Immature natural killer cell (primary cell): ENCODE measurements around the gene BCR. TPM values are rescaled to one million over a fixed set of nuclear protein-coding genes. Genes with fewer than 3 reads are reported as not detected.
"Not testable (repeated sequence)": the region's sequence is repeated elsewhere in the genome, so short reads cannot be mapped to it uniquely, and the experiment has no call there.

Experiments used
- DNase-seq, 3 donors: peaks; one replicate each; pipeline ENCODE4 v3.0.0; 2022; ENCODE audit warnings: mixed read lengths in 1 of 3
- H3K27ac Mint-ChIP-seq, 6 donors: one replicate each; pipeline ENCODE4 v1.8.0; 2020; ENCODE audit warnings: mixed read lengths in 6 of 6, mild to moderate bottlenecking in 5 of 6, inconsistent platforms in 4 of 6, moderate library complexity in 3 of 6
- H3K27me3 Mint-ChIP-seq, 3 donors: one replicate each; pipeline ENCODE4 v1.8.0; 2020 to 2021; ENCODE audit warnings: low read depth in 3 of 3, mild to moderate bottlenecking in 3 of 3, mixed read lengths in 3 of 3, moderate library complexity in 3 of 3, inconsistent platforms in 1 of 3
- H3K36me3 Mint-ChIP-seq, 3 donors: one replicate each; pipeline ENCODE4 v1.8.0; 2020; ENCODE audit warnings: mixed read lengths in 3 of 3, inconsistent platforms in 2 of 3, mild to moderate bottlenecking in 2 of 3
- H3K4me1 Mint-ChIP-seq, 2 donors: one replicate each; pipeline ENCODE4 v1.8.0; 2020; ENCODE audit warnings: inconsistent platforms in 2 of 2, mild to moderate bottlenecking in 2 of 2, mixed read lengths in 2 of 2, moderate library complexity in 1 of 2
- H3K4me3 Mint-ChIP-seq, 5 donors: one replicate each; pipeline ENCODE4 v1.8.0; 2020; ENCODE audit warnings: mild to moderate bottlenecking in 5 of 5, mixed read lengths in 5 of 5, inconsistent platforms in 3 of 5, moderate library complexity in 3 of 5
- H3K9me3 Mint-ChIP-seq, 6 donors: one replicate each; pipeline ENCODE4 v1.8.0; 2020; ENCODE audit warnings: mild to moderate bottlenecking in 6 of 6, mixed read lengths in 6 of 6, inconsistent platforms in 4 of 6, moderate library complexity in 3 of 6
- polyA plus RNA-seq, 3 donors: library from polyadenylated mRNA; unstranded; fragments of 300-500 nt; fragmentation: Illumina TruSeq; gene quantifications; one replicate each; pipeline ENCODE4 v1.2.3, GENCODE V29; 2021

BCR gene
- polyA plus RNA-seq, 3 donors from 2014 or later: 4.1 to 12.5 (median 5.6) TPM

- Mint-ChIP-seq H3K4me3 (no peak overlapping the region), H3K27me3 (peaks cover 5 to 24% (median 9%) of the 10 kb centered on the region in 3 donors), H3K36me3 (peaks cover 19 to 48% (median 25%) of the 10 kb centered on the region in 3 donors), H3K27ac (peak overlapping the region in 1 of 6 donors; percentile 16), H3K9me3 (no peaks in the 10 kb centered on the region), H3K4me1 (no peaks in the 10 kb centered on the region)
- DNase-seq: no peak
Observed at GRCh38 chr22:23294221-23294620, 113.9 kb downstream of the BCR start.

DNA sequence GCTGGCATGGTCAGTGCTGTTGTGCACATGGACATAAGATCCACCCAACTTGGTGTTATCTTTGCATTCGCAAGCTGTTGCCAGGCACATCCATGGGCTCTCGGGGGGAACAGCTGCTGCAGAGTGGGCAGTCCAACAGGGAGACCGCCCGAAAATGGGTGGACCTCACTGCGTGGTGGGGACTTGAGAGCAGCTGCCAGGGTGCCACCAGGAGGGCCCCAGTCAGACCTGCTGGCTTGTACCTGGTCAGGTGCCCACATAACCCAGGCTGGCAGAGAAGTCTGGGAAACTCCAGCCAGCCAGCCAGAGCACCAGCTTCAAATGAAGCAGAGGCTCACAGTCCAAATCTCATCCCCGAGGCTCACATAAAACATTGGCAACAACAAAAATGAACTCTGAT is 120.2 kb downstream of the BCR start:
- peaks cover 16 to 29% (median 20%) of the 10 kb centered on the region in 3 donors for H3K36me3 Mint-ChIP-seq
- H3K9me3 Mint-ChIP-seq: no peaks in the 10 kb centered on the region
- no peak for DNase-seq
- no peak overlapping the region for H3K4me3 Mint-ChIP-seq
- peaks cover 4 to 9% (median 7%) of the 10 kb centered on the region in 3 donors for H3K27me3 Mint-ChIP-seq
- peak overlapping the region in 1 of 6 donors; percentile 40 for H3K27ac Mint-ChIP-seq
- peaks cover 2 to 13% of the 10 kb centered on the region in 2 donors for H3K4me1 Mint-ChIP-seq

DNA sequence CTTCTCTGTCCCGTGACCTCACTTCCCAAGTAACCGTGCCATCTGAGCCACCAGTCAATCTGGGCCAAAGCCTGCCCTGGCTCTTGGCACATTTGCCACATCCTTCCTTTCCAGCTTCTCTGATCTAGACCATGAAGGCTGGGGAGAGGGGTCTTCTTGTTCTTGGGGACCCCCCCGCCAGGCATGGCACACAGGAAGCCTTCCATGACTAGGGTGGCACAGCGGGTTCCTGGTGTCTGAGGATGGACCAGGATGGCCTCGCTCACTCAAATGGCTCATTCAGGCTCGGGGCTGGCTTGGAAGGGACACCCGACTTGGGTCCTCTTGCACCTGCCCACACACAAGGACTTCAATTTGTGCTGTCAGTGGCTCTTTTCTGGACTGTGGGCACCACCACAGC is 121.3 kb downstream of the BCR start:
- no peak for DNase-seq
- H3K9me3 Mint-ChIP-seq: no peaks in the 10 kb centered on the region
- no peak overlapping the region for H3K4me3 Mint-ChIP-seq
- H3K27me3 Mint-ChIP-seq: peaks cover 4 to 11% (median 7%) of the 10 kb centered on the region in 3 donors
- H3K27ac Mint-ChIP-seq: peak overlapping the region in 1 of 6 donors; percentile 32
- H3K36me3 Mint-ChIP-seq: peaks cover 15 to 29% (median 20%) of the 10 kb centered on the region in 3 donors
- H3K4me1 Mint-ChIP-seq: peaks cover 2 to 13% of the 10 kb centered on the region in 2 donors

GRCh38 chr22:23302171-23303002 is 122.1 kb downstream of the BCR start:
- DNase-seq: no peak
- Mint-ChIP-seq H3K4me3 (no peak overlapping the region), H3K4me1 (peaks cover 2 to 13% of the 10 kb centered on the region in 2 donors), H3K9me3 (no peaks in the 10 kb centered on the region), H3K27me3 (peaks cover 4 to 10% (median 8%) of the 10 kb centered on the region in 3 donors), H3K27ac (no peak overlapping the region), H3K36me3 (peaks cover 12 to 29% (median 17%) of the 10 kb centered on the region in 3 donors)

DNA sequence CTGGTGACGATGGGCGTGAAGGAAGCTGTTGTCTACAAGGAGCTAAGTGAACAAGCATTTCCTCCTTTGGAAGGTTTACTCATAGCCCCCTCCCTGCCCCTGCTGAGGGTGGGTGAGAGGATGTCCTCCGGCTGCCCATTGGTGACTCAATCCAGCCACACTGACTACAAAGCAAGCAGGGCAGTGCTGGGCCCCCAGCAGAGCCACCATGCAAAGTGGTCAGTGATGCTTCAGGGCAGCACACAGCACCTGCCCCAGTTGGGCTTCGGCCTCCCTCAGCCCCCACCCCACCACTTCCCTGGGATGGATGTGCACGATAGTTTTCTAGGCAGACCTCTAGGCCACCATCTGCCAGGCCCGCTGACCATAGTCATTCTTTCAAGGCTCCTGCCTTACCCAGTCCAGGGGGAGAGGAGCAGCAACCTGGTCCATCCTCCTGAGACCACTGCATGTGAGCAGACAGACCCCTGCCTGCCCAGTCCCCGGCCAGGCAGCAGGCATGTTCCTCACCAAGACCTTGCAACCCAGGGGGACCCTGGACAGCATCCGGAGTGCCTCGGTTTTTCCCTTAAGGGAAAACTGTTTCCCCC is 125.1 kb downstream of the BCR start:
- Mint-ChIP-seq H3K9me3 (no peaks in the 10 kb centered on the region), H3K36me3 (peaks cover 9 to 13% (median 12%) of the 10 kb centered on the region in 3 donors), H3K4me3 (no peak overlapping the region), H3K27me3 (peaks cover 8 to 12% (median 10%) of the 10 kb centered on the region in 3 donors), H3K27ac (no peak overlapping the region), H3K4me1 (peaks cover 2 to 13% of the 10 kb centered on the region in 2 donors)
- DNase-seq: no peak

- Mint-ChIP-seq H3K27me3 (peaks cover 7 to 10% (median 9%) of the 10 kb centered on the region in 3 donors), H3K36me3 (peaks cover 5 to 13% (median 12%) of the 10 kb centered on the region in 3 donors), H3K27ac (no peak overlapping the region), H3K9me3 (no peaks in the 10 kb centered on the region), H3K4me1 (peaks cover 2 to 8% of the 10 kb centered on the region in 2 donors), H3K4me3 (no peak overlapping the region)
- DNase-seq: no peak
Observed at GRCh38 chr22:23305922-23306374, 125.6 kb downstream of the BCR start.

DNA sequence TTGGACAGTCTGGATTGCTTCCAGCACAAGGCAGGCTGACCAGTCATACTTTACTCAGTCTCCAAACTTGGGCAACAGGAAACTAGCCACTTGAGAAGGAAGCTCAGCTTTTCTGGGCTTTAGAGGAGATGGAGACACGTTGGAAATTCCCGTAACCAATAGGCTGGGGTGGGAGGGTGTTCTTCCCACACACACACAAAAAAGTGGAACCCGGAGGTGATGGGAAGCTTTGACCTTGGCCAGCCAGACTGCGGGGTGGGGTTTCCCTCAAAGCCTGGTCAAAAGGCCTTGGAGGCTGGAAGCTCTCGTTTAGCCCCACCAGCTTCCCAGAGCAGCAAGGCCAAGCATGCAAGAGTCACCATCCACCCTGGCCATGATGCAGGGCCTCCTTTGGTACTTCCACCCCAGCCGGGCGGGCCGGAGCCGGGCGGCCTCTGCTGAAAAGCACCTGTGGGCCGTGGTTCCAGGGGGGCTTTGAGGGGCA is 126.2 kb downstream of the BCR start:
- H3K4me3 Mint-ChIP-seq: no peak overlapping the region
- peaks cover 1 to 2% of the 10 kb centered on the region in 2 donors for H3K4me1 Mint-ChIP-seq
- DNase-seq: no peak
- H3K9me3 Mint-ChIP-seq: no peaks in the 10 kb centered on the region
- peaks cover 5 to 8% (median 6%) of the 10 kb centered on the region in 3 donors for H3K27me3 Mint-ChIP-seq
- H3K27ac Mint-ChIP-seq: no peak overlapping the region
- peaks cover 4 to 13% (median 12%) of the 10 kb centered on the region in 3 donors for H3K36me3 Mint-ChIP-seq

DNA sequence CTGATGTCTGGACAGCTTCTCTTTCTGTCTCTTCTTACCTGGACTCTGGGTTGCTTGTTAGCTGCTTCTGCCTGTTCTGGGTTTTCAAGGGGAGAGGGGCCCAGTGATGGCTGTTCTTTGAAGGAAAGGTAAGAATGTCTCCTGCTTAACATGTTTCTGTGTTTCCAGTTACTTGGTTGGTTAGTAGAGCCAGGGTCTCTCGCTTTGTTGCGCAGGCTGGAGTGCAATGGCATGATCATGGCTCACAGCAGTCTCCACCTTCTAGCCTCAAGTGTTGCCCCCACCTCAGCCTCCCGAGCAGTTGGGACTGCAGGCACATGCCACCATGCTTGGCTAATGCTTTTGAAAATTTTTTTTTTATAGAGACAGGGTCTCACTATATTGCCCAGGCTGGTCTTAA is 126.6 kb downstream of the BCR start:
- H3K27ac Mint-ChIP-seq: no peak overlapping the region
- H3K4me1 Mint-ChIP-seq: no peaks in the 10 kb centered on the region
- H3K9me3 Mint-ChIP-seq: no peaks in the 10 kb centered on the region
- peaks cover 5 to 7% (median 6%) of the 10 kb centered on the region in 3 donors for H3K27me3 Mint-ChIP-seq
- no peak for DNase-seq
- peaks cover 4 to 13% (median 12%) of the 10 kb centered on the region in 3 donors for H3K36me3 Mint-ChIP-seq
- no peak overlapping the region for H3K4me3 Mint-ChIP-seq

- H3K27ac Mint-ChIP-seq, H3K27me3 Mint-ChIP-seq, DNase-seq, H3K4me1 Mint-ChIP-seq, H3K9me3 Mint-ChIP-seq, H3K4me3 Mint-ChIP-seq: not testable (repeated sequence)
- H3K36me3 Mint-ChIP-seq: peaks cover 4 to 13% (median 12%) of the 10 kb centered on the region in 3 donors
Observed at GRCh38 chr22:23307511-23307910, 127.2 kb downstream of the BCR start.

DNA sequence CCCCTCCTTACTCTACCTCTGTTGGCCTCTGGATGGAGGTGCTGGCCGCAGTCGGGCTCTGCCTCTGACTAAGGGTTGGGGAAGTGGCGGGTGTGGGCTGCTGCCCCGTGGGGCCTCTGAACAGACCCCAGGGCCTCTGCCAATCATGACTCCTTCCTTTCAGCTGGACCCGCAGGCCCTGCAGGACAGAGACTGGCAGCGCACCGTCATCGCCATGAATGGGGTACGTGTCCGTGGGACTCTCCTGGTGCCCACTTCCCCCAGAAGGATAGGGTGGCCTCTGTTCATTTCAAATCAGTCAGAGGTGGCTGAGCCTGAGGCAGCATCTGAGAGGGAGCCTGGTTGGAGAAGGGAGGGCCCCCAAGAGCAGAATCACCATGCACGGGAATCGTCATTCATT is 129.0 kb downstream of the BCR start:
- H3K4me3 Mint-ChIP-seq, H3K27me3 Mint-ChIP-seq, H3K4me1 Mint-ChIP-seq, H3K9me3 Mint-ChIP-seq, DNase-seq, H3K27ac Mint-ChIP-seq: not testable (repeated sequence)
- peaks cover 3 to 10% (median 3%) of the 10 kb centered on the region in 3 donors for H3K36me3 Mint-ChIP-seq

DNA sequence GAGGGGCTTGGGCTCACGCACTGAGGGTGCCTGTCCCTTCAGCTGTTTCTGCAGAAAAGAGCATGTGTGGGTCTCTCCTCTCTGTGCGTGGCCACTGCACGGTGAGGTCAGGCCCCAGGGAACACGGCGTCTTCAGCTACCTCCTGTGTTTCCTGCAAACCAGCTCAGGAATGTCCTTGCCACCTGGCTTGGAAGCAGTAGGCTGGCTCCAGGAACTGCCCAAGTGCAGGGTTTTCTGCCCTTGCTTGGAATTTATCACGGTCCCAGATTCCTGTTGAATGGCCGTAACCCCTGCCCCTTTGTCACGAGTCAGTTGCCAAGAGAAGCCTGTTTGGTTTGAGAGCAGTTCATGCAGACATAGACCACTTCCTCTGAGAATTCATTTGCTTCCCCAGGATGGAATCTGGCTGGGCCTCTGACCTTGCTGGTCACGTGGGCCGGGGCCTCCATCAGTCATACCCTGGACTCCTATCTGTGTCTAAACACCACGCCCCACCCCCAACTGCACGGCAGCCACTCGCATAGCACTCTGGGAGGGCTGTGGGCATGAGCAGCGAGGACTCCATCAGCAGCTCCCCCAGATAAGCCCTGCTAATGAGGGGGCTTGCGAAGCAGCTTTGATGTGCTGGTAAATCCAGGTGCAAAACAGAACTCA is 130.3 kb downstream of the BCR start:
- H3K4me3 Mint-ChIP-seq, H3K27ac Mint-ChIP-seq, H3K4me1 Mint-ChIP-seq, H3K9me3 Mint-ChIP-seq, H3K27me3 Mint-ChIP-seq, DNase-seq, H3K36me3 Mint-ChIP-seq: not testable (repeated sequence)

GRCh38 chr22:23311635-23312420 is 131.5 kb downstream of the BCR start:
- H3K4me1 Mint-ChIP-seq, H3K27ac Mint-ChIP-seq, H3K9me3 Mint-ChIP-seq, H3K36me3 Mint-ChIP-seq, H3K27me3 Mint-ChIP-seq, DNase-seq, H3K4me3 Mint-ChIP-seq: not testable (repeated sequence)
